ENCODE measurements around the gene RPS6KB1.
"Not testable (repeated sequence)": the region's sequence is repeated elsewhere in the genome, so short reads cannot be mapped to it uniquely, and the experiment has no call there.

Gene RPS6KB1

DNA sequence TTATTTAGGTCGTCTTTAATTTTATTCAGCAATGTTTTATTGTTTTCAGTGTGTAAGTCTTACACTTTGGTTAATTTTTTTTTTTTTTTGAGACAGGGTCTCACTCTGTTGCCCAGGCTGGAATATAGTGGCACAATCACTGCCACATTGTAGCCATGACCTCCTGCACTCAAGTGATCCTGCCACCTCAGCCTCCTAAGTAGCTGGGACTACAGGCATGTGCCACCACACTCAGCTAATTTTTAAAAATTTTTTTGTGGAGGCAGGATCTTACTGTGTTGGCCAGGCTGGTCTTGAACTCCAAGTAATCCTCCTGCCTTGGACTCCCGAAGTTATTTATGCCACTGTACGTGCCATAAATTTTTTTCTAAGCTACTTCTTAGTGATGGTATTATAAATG lies 14.5 kb downstream of the RPS6KB1 start:
- H3K36me3 ChIP-seq (ENCODE audit: insufficient read depth, low read length) = peaks cover 2% of the 10 kb centered on the region
- H3K4me2 ChIP-seq (ENCODE audit: low read length) = no peak overlapping the region
- no peaks in the 10 kb centered on the region for H3K27me3 ChIP-seq (ENCODE audit: control insufficient read depth, insufficient read depth, low read length)
- no peak overlapping the region for H3K9ac ChIP-seq (ENCODE audit: low read depth, low read length)
- no peaks in the 10 kb centered on the region for H3K9me3 ChIP-seq (replicated peaks; ENCODE audit: low read length)
- H3K4me3 ChIP-seq (ENCODE audit: low read length) = no peak overlapping the region
- H3K4me1 ChIP-seq (ENCODE audit: control insufficient read depth, insufficient read depth, low read length) = no peaks in the 10 kb centered on the region

- Histone ChIP-seq H3K4me2 (ENCODE audit: low read length) (no peak overlapping the region), H3K9ac (ENCODE audit: low read depth, low read length) (no peak overlapping the region), H3K9me3 (replicated peaks; ENCODE audit: low read length) (no peaks in the 10 kb centered on the region), H3K36me3 (ENCODE audit: insufficient read depth, low read length) (peaks cover 25% of the 10 kb centered on the region), H3K4me3 (ENCODE audit: low read length) (no peak overlapping the region), H3K27me3 (ENCODE audit: control insufficient read depth, insufficient read depth, low read length) (no peaks in the 10 kb centered on the region), H3K4me1 (ENCODE audit: control insufficient read depth, insufficient read depth, low read length) (no peaks in the 10 kb centered on the region)
Observed at GRCh38 chr17:59914274-59914854, 21.4 kb downstream of the RPS6KB1 start.

DNA sequence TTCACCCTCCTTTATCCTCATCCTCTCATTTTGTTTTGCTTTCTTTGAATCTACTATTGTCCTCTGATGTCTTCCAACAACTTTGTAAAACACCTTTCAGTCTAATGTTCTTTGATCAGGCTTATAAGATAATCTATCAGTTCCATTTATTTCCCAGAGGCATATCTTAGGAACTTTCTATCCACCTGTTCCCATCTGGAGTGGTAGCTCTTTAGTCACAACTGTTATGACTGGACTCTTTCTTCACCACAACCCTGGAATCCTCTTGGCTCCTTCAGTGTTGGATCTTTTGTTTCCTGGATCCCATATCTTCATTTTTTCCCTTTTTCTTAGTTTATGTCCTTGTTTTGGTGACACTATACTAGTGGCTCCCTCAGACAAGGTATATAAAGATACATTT lies 23.5 kb downstream of the RPS6KB1 start:
- Histone ChIP-seq H3K9ac (ENCODE audit: low read depth, low read length) (no peak overlapping the region), H3K4me2 (ENCODE audit: low read length) (no peak overlapping the region), H3K27me3 (ENCODE audit: control insufficient read depth, insufficient read depth, low read length) (no peaks in the 10 kb centered on the region), H3K4me1 (ENCODE audit: control insufficient read depth, insufficient read depth, low read length) (no peaks in the 10 kb centered on the region), H3K9me3 (replicated peaks; ENCODE audit: low read length) (no peaks in the 10 kb centered on the region), H3K36me3 (ENCODE audit: insufficient read depth, low read length) (peaks cover 25% of the 10 kb centered on the region), H3K4me3 (ENCODE audit: low read length) (no peak overlapping the region)

DNA sequence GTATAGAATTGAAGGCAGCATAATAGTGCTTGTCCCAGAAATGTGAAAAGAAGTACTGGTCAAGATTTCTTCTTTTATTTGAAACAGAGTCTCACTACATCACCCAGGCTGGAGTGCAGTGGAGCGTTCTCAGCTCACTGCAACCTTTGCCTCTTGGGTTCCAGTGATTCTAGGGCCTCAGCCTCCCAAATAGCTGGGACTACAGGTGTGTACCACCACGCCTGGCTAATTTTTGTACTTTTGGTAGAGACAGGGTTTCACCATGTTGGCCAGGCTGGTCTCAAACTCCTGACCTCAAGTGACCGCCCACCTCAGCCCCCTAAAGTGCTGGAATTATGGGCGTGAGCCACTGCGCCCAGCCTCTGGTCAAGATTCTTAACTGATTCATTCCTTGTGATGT lies 27.7 kb downstream of the RPS6KB1 start:
- H3K9me3 ChIP-seq (replicated peaks; ENCODE audit: low read length); H3K4me2 ChIP-seq (ENCODE audit: low read length); H3K4me3 ChIP-seq (ENCODE audit: low read length); H3K36me3 ChIP-seq (ENCODE audit: insufficient read depth, low read length); H3K9ac ChIP-seq (ENCODE audit: low read depth, low read length); H3K4me1 ChIP-seq (ENCODE audit: control insufficient read depth, insufficient read depth, low read length); H3K27me3 ChIP-seq (ENCODE audit: control insufficient read depth, insufficient read depth, low read length): not testable (repeated sequence)

GRCh38 chr17:59930121-59930520 lies 37.2 kb downstream of the RPS6KB1 start:
- not testable (repeated sequence) for H3K4me3 ChIP-seq (ENCODE audit: low read length); H3K4me2 ChIP-seq (ENCODE audit: low read length); H3K9me3 ChIP-seq (replicated peaks; ENCODE audit: low read length); H3K9ac ChIP-seq (ENCODE audit: low read depth, low read length); H3K4me1 ChIP-seq (ENCODE audit: control insufficient read depth, insufficient read depth, low read length); H3K27me3 ChIP-seq (ENCODE audit: control insufficient read depth, insufficient read depth, low read length)
- H3K36me3 ChIP-seq (ENCODE audit: insufficient read depth, low read length) = peaks cover 24% of the 10 kb centered on the region

DNA sequence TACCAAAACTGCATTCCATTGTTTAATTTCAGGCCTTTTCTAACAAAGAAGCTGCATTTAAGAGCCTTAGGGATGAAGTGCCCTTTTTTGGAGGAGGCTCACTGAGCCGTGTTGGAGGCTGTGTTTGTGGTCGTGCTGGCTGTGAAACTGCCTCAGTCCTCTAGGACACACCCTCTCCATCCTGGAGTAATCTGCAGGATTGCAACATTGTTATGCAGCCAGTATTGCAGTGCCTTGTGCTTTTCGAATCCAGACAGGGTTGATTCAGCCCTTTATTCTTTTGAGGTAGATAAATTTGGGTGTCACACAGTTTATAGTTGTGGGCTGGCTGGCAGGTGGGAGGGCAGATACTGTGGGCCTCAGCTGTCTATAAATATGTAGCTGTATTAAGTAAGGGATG lies 37.8 kb downstream of the RPS6KB1 start:
- not testable (repeated sequence) for H3K9me3 ChIP-seq (replicated peaks; ENCODE audit: low read length); H3K4me1 ChIP-seq (ENCODE audit: control insufficient read depth, insufficient read depth, low read length); H3K27me3 ChIP-seq (ENCODE audit: control insufficient read depth, insufficient read depth, low read length); H3K9ac ChIP-seq (ENCODE audit: low read depth, low read length); H3K4me2 ChIP-seq (ENCODE audit: low read length); H3K4me3 ChIP-seq (ENCODE audit: low read length)
- peaks cover 28% of the 10 kb centered on the region for H3K36me3 ChIP-seq (ENCODE audit: insufficient read depth, low read length)

DNA sequence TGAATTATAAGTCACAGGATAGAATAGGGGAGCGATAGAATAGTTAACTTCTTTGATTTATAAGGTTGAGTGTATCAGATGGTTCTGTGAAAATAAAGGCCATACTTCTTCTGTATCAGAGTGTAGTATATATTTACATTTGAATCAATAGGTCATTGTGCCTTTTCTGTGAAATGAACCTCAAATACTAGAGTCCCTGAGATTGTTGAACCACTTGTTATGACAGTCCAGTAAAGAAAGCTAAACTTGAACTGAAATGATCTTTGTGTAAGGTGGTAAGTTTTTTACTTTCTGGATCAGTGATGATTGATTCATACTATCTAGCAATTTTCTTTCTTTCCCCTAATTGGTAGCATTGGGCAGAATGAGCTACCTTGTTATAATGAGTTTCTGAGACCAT lies 40.4 kb downstream of the RPS6KB1 start:
- H3K36me3 ChIP-seq (ENCODE audit: insufficient read depth, low read length) = peaks cover 38% of the 10 kb centered on the region
- not testable (repeated sequence) for H3K9ac ChIP-seq (ENCODE audit: low read depth, low read length); H3K4me2 ChIP-seq (ENCODE audit: low read length); H3K4me1 ChIP-seq (ENCODE audit: control insufficient read depth, insufficient read depth, low read length); H3K27me3 ChIP-seq (ENCODE audit: control insufficient read depth, insufficient read depth, low read length); H3K4me3 ChIP-seq (ENCODE audit: low read length); H3K9me3 ChIP-seq (replicated peaks; ENCODE audit: low read length)

- H3K9me3 ChIP-seq (replicated peaks; ENCODE audit: low read length); H3K27me3 ChIP-seq (ENCODE audit: control insufficient read depth, insufficient read depth, low read length); H3K9ac ChIP-seq (ENCODE audit: low read depth, low read length); H3K4me1 ChIP-seq (ENCODE audit: control insufficient read depth, insufficient read depth, low read length); H3K4me2 ChIP-seq (ENCODE audit: low read length); H3K4me3 ChIP-seq (ENCODE audit: low read length): not testable (repeated sequence)
- peaks cover 24% of the 10 kb centered on the region for H3K36me3 ChIP-seq (ENCODE audit: insufficient read depth, low read length)
Observed at GRCh38 chr17:59940697-59941096, 47.8 kb downstream of the RPS6KB1 start.

GRCh38 chr17:59941131-59941530 lies 48.2 kb downstream of the RPS6KB1 start:
- no peak overlapping the region for H3K9ac ChIP-seq (ENCODE audit: low read depth, low read length)
- H3K4me3 ChIP-seq (ENCODE audit: low read length) = no peak overlapping the region
- H3K9me3 ChIP-seq (replicated peaks; ENCODE audit: low read length) = no peaks in the 10 kb centered on the region
- no peaks in the 10 kb centered on the region for H3K27me3 ChIP-seq (ENCODE audit: control insufficient read depth, insufficient read depth, low read length)
- no peak overlapping the region for H3K4me2 ChIP-seq (ENCODE audit: low read length)
- peaks cover 20% of the 10 kb centered on the region for H3K36me3 ChIP-seq (ENCODE audit: insufficient read depth, low read length)
- H3K4me1 ChIP-seq (ENCODE audit: control insufficient read depth, insufficient read depth, low read length) = no peaks in the 10 kb centered on the region

DNA sequence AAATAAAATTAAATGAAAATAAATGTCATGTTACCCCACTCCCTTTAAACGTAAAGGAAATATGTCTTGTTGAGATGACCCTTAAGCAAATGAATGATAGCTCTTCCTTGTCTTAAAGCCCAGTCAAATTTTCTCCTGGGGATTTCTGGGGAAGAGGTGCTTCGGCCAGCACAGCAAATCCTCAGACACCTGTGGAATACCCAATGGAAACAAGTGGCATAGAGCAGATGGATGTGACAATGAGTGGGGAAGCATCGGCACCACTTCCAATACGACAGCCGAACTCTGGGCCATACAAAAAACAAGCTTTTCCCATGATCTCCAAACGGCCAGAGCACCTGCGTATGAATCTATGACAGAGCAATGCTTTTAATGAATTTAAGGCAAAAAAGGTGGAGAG lies 53.5 kb downstream of the RPS6KB1 start:
- not testable (repeated sequence) for H3K4me2 ChIP-seq (ENCODE audit: low read length); H3K4me1 ChIP-seq (ENCODE audit: control insufficient read depth, insufficient read depth, low read length); H3K4me3 ChIP-seq (ENCODE audit: low read length); H3K27me3 ChIP-seq (ENCODE audit: control insufficient read depth, insufficient read depth, low read length); H3K9ac ChIP-seq (ENCODE audit: low read depth, low read length); H3K9me3 ChIP-seq (replicated peaks; ENCODE audit: low read length)
- peaks cover 22% of the 10 kb centered on the region for H3K36me3 ChIP-seq (ENCODE audit: insufficient read depth, low read length)

DNA sequence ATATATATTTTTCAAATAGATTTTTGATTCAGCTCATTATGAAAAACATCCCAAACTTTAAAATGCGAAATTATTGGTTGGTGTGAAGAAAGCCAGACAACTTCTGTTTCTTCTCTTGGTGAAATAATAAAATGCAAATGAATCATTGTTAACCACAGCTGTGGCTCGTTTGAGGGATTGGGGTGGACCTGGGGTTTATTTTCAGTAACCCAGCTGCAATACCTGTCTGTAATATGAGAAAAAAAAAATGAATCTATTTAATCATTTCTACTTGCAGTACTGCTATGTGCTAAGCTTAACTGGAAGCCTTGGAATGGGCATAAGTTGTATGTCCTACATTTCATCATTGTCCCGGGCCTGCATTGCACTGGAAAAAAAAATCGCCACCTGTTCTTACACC lies 54.4 kb downstream of the RPS6KB1 start:
- H3K9me3 ChIP-seq (replicated peaks; ENCODE audit: low read length); H3K4me1 ChIP-seq (ENCODE audit: control insufficient read depth, insufficient read depth, low read length); H3K27me3 ChIP-seq (ENCODE audit: control insufficient read depth, insufficient read depth, low read length); H3K9ac ChIP-seq (ENCODE audit: low read depth, low read length); H3K4me2 ChIP-seq (ENCODE audit: low read length); H3K4me3 ChIP-seq (ENCODE audit: low read length): not testable (repeated sequence)
- peaks cover 22% of the 10 kb centered on the region for H3K36me3 ChIP-seq (ENCODE audit: insufficient read depth, low read length)

DNA sequence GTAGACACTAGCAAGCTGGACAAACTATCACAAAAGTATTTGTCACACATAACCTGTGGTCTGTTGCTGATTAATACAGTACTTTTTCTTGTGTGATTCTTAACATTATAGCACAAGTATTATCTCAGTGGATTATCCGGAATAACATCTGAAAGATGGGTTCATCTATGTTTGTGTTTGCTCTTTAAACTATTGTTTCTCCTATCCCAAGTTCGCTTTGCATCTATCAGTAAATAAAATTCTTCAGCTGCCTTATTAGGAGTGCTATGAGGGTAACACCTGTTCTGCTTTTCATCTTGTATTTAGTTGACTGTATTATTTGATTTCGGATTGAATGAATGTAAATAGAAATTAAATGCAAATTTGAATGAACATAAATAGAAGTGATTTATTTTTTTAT lies 57.1 kb downstream of the RPS6KB1 start:
- H3K4me1 ChIP-seq (ENCODE audit: control insufficient read depth, insufficient read depth, low read length) = no peaks in the 10 kb centered on the region
- no peak overlapping the region for H3K9ac ChIP-seq (ENCODE audit: low read depth, low read length)
- H3K9me3 ChIP-seq (replicated peaks; ENCODE audit: low read length) = no peaks in the 10 kb centered on the region
- H3K36me3 ChIP-seq (ENCODE audit: insufficient read depth, low read length) = peaks cover 17% of the 10 kb centered on the region
- no peak overlapping the region for H3K4me2 ChIP-seq (ENCODE audit: low read length)
- no peaks in the 10 kb centered on the region for H3K27me3 ChIP-seq (ENCODE audit: control insufficient read depth, insufficient read depth, low read length)
- no peak overlapping the region for H3K4me3 ChIP-seq (ENCODE audit: low read length)
